OCI-LY1 (cell line): ENCODE data around the gene NOD1.

Source experiments
- H2AFZ ChIP-seq: fragments of 200-600 bp; sonication (generic), shearing (Covaris generic); 2 replicates; pipeline ENCODE4 v1.6.0; 2014; ENCODE audit warnings: antibody characterized with exemption, mild to moderate bottlenecking, low read length
- H3F3A ChIP-seq: fragments of 200-600 bp; sonication (generic), shearing (Covaris generic); 2 replicates; pipeline ENCODE4 v1.6.0; 2014; ENCODE audit warnings: mild to moderate bottlenecking, antibody characterized with exemption, low read length, moderate library complexity; ENCODE audit not compliant: insufficient read depth
- H3K27ac ChIP-seq: fragments of 200-600 bp; sonication (generic); 2 replicates; pipeline ENCODE4 v1.5.1; 2014; ENCODE audit warnings: low read length, mixed run types, mild to moderate bottlenecking, low read depth; ENCODE audit not compliant: poor library complexity, severe bottlenecking
- H3K27me3 ChIP-seq: fragments of 200-600 bp; sonication (generic); 2 replicates; pipeline ENCODE4 v1.6.0; 2014; ENCODE audit warnings: antibody characterized with exemption, mild to moderate bottlenecking, low read length, moderate library complexity; ENCODE audit not compliant: insufficient read depth
- H3K36me3 ChIP-seq: fragments of 200-600 bp; sonication (generic); 2 replicates; pipeline ENCODE4 v1.6.1; 2014; ENCODE audit warnings: mild to moderate bottlenecking, antibody characterized with exemption, low read length, moderate library complexity, mixed read lengths; ENCODE audit not compliant: insufficient read depth
- H3K4me1 ChIP-seq: fragments of 200-600 bp; sonication (generic); 2 replicates; pipeline ENCODE4 v1.5.1; 2014; ENCODE audit warnings: mild to moderate bottlenecking, low read length, moderate library complexity; ENCODE audit not compliant: insufficient read depth, severe bottlenecking
- H3K4me2 ChIP-seq: fragments of 200-600 bp; sonication (generic), shearing (Covaris generic); 2 replicates; pipeline ENCODE4 v1.6.1; 2014; ENCODE audit warnings: low read length
- H3K4me3 ChIP-seq: fragments of 200-600 bp; sonication (generic); 2 replicates; pipeline ENCODE4 v1.5.1; 2014; ENCODE audit warnings: low read length, low read depth, mild to moderate bottlenecking, mixed read lengths; ENCODE audit not compliant: poor library complexity, severe bottlenecking
- H3K79me2 ChIP-seq: fragments of 200-600 bp; shearing (Covaris generic); 2 replicates; pipeline ENCODE4 v1.6.1; 2016; ENCODE audit warnings: mixed run types, low read length, mixed read lengths; ENCODE audit not compliant: insufficient read depth
- H3K9ac ChIP-seq: fragments of 200-600 bp; sonication (generic), shearing (Covaris generic); 2 replicates; pipeline ENCODE4 v1.6.1; 2014; ENCODE audit warnings: mild to moderate bottlenecking, low read length, mixed read lengths
- H3K9me2 ChIP-seq: fragments of 200-600 bp; sonication (generic), shearing (Covaris generic); 2 replicates; pipeline ENCODE4 v1.6.1; 2014; ENCODE audit warnings: low read depth, mild to moderate bottlenecking, low read length, mixed read lengths
- H3K9me3 ChIP-seq: fragments of 200-600 bp; shearing (Covaris generic); 2 replicates; pipeline ENCODE4 v1.6.1; 2014; ENCODE audit warnings: low read length, mixed read lengths
- H4K20me1 ChIP-seq: fragments of 200-600 bp; sonication (generic), shearing (Covaris generic); 2 replicates; pipeline ENCODE4 v1.6.0; 2016; ENCODE audit warnings: mild to moderate bottlenecking, low read length; ENCODE audit not compliant: insufficient read depth
- EZH2 ChIP-seq: fragments of 200-600 bp; sonication (generic), shearing (Covaris generic); IDR thresholded peaks from 2 replicates; pipeline ENCODE4 v1.8.0; 2017; ENCODE audit warnings: borderline replicate concordance, mixed run types, mild to moderate bottlenecking, antibody characterized with exemption, low read length, moderate library complexity, mixed read lengths
- TF ChIP-seq, protein P1 (sequence below): fragments of 200-600 bp; sonication (generic), shearing (Covaris generic); IDR thresholded peaks from 2 replicates; pipeline ENCODE4 v1.5.1; 2017; ENCODE audit warnings: mild to moderate bottlenecking, antibody characterized with exemption, low read length, moderate library complexity, mixed read lengths

The NOD1 gene

DNA sequence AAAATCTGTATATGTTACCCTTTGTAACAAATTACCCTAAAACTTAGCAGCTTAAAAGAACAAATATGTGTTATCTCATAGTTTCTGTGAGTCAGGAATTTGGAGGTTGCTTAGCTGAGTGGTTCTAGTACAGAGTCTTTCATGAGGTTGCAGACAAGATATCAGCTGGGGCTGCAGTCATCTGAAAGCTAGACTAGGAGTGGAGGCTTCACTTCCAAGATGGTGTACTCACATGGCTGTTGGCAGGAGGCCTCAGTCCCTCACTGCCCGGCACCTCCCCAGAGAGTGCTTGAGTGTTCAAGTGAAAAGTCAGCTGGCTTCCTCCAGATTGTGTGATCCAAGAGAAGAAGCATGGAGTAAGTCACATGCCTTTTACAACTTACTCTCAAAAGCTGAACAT is 42.9 kb upstream of the NOD1 start:
- H3K4me1 ChIP-seq: no peaks in the 10 kb centered on the region
- H3F3A ChIP-seq: no peaks in the 10 kb centered on the region
- H2AFZ ChIP-seq: no peak overlapping the region
- no peaks in the 10 kb centered on the region for H3K36me3 ChIP-seq
- no peak overlapping the region for H3K27ac ChIP-seq
- H3K27me3 ChIP-seq: no peaks in the 10 kb centered on the region
- no peaks in the 10 kb centered on the region for H4K20me1 ChIP-seq
- no peaks in the 10 kb centered on the region for H3K79me2 ChIP-seq
- H3K9ac ChIP-seq: no peak overlapping the region
- no peak overlapping the region for H3K4me3 ChIP-seq
- no peak for TF ChIP-seq EZH2
- TF ChIP-seq, protein P1, sequence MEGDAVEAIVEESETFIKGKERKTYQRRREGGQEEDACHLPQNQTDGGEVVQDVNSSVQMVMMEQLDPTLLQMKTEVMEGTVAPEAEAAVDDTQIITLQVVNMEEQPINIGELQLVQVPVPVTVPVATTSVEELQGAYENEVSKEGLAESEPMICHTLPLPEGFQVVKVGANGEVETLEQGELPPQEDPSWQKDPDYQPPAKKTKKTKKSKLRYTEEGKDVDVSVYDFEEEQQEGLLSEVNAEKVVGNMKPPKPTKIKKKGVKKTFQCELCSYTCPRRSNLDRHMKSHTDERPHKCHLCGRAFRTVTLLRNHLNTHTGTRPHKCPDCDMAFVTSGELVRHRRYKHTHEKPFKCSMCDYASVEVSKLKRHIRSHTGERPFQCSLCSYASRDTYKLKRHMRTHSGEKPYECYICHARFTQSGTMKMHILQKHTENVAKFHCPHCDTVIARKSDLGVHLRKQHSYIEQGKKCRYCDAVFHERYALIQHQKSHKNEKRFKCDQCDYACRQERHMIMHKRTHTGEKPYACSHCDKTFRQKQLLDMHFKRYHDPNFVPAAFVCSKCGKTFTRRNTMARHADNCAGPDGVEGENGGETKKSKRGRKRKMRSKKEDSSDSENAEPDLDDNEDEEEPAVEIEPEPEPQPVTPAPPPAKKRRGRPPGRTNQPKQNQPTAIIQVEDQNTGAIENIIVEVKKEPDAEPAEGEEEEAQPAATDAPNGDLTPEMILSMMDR: no peak
- H3K4me2 ChIP-seq: no peak overlapping the region
- H3K9me3 ChIP-seq: no peaks in the 10 kb centered on the region
- H3K9me2 ChIP-seq: no peaks in the 10 kb centered on the region

DNA sequence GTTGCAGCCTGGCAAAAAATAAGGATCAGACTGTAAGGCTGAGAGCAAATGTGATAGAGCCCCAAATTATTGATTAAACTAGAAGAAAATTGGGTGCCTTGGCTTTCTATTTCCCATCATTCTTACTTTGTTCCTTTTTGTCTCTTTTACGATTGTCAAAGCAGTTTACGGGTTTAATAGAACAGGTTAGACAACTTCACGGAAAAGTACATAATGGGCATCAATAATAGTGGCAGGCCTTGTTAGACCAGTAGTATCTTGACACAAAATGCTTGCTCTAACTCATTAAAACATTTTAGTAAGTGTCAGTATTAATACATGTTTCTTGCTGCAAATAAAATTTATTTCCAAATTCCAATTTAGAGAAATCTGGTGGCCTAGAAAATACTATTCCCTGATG is 40.5 kb upstream of the NOD1 start:
- Histone ChIP-seq H3K4me3 (no peak overlapping the region), H3K9me2 (no peaks in the 10 kb centered on the region), H3K4me1 (no peaks in the 10 kb centered on the region), H3K27ac (no peak overlapping the region), H3K79me2 (no peaks in the 10 kb centered on the region), H3F3A (no peaks in the 10 kb centered on the region), H3K9me3 (no peaks in the 10 kb centered on the region), H2AFZ (no peak overlapping the region), H3K27me3 (no peaks in the 10 kb centered on the region), H3K4me2 (no peak overlapping the region), H3K36me3 (no peaks in the 10 kb centered on the region), H4K20me1 (no peaks in the 10 kb centered on the region), H3K9ac (no peak overlapping the region)
- TF ChIP-seq EZH2: no peak
- TF ChIP-seq, protein P1: no peak

DNA sequence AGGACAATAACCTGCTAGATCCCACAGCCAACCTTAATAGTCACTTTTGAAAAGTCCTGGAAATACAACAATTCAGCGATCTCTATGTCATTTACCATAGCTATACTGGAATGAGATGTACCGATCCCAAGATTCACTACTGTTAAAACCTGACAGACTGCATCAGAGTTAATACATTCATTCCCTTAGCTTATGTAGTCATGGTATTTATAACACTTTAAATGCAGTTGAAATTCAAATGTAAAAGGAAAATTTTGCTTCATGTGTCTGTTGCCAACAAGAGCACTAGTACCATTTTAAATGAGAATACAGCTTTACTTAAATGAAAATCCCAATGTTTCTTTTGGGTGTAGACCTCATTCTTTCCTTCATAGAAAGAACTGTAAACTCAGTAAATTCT is 37.2 kb upstream of the NOD1 start:
- Histone ChIP-seq H3K9ac (no peak overlapping the region), H3K27ac (no peak overlapping the region), H3F3A (no peaks in the 10 kb centered on the region), H3K9me2 (no peaks in the 10 kb centered on the region), H2AFZ (no peak overlapping the region), H3K36me3 (no peaks in the 10 kb centered on the region), H3K4me2 (no peak overlapping the region), H3K79me2 (no peaks in the 10 kb centered on the region), H3K4me3 (no peak overlapping the region), H3K27me3 (no peaks in the 10 kb centered on the region), H3K4me1 (no peaks in the 10 kb centered on the region), H3K9me3 (no peaks in the 10 kb centered on the region), H4K20me1 (no peaks in the 10 kb centered on the region)
- TF ChIP-seq, protein P1: no peak
- no peak for TF ChIP-seq EZH2
